Stimulated activated CD4-positive, alpha-beta T cell treated with anti-CD3 and anti-CD28 coated beads, Interleukin-1b, Interleukin-23, amount 100 ng/mL, for 1 hour (primary cell): ENCODE results near the gene MSGN1.

Source experiments
- DNase-seq, 2 donors: peaks; one replicate each; pipeline ENCODE4 v3.0.0-alpha.2; 2020; ENCODE audit warnings: low read depth in 2 of 2

MSGN1 gene, protein sequence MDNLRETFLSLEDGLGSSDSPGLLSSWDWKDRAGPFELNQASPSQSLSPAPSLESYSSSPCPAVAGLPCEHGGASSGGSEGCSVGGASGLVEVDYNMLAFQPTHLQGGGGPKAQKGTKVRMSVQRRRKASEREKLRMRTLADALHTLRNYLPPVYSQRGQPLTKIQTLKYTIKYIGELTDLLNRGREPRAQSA

DNA sequence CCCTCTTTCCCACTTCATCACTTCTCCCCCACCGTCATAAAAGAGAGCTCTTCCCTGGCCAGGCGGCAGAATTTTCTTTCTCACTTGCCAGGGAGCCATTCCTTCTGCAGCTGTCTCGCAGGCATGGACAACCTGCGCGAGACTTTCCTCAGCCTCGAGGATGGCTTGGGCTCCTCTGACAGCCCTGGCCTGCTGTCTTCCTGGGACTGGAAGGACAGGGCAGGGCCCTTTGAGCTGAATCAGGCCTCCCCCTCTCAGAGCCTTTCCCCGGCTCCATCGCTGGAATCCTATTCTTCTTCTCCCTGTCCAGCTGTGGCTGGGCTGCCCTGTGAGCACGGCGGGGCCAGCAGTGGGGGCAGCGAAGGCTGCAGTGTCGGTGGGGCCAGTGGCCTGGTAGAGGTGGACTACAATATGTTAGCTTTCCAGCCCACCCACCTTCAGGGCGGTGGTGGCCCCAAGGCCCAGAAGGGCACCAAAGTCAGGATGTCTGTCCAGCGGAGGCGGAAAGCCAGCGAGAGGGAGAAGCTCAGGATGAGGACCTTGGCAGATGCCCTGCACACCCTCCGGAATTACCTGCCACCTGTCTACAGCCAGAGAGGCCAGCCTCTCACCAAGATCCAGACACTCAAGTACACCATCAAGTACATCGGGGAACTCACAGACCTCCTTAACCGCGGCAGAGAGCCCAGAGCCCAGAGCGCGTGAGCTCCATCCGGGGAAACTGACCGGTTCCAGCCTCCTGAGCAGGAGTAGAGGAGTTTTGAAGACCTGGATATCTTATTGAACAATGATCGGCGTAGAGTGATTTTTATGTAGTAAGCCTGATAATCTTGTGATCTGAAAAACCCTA lies at the start of gene MSGN1:
MSGN1 (plus strand) TSS at position 65 of the 850 bp plus-strand sequence; CDS start at position 124, 59 bp downstream.
- DNase-seq, result no peak

DNA sequence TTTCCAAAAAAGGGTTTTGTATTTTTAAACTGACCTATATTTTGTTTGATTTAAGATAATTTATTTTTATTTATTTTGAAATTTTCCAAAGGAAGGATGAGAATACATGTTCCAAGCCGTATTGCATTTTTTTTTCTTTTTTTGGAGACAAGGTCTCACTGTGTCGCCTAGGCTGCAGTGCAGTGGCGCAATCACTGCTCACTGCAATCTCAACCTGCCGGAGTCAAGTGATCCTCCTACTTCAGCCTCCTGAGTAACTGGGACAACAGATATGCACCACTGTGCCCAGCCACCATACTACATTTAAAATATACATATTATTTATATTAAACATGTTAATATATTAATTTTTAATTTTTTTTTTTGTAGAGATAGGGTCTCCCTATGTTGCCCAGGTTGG lies 47.4 kb upstream of the MSGN1 start:
- no peak for DNase-seq

DNA sequence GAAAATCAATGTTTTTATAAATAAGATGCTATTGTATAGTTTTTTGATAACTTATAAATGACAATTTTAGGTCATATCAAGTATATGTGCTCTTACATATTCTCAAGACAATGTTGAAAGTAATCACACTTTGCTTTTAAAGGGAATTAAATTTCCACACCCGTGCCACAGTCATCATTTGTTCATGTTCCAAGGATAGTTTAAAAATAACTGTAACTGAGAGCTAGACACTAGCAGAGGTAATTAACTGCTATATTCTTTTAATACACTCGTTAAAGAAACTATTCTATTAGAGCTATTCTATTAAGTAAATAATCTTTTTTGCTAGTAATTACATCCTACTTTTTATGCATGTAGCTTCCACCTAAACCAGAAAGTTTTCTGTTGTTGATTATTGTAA lies 44.3 kb upstream of the MSGN1 start:
- no peak for DNase-seq

DNA sequence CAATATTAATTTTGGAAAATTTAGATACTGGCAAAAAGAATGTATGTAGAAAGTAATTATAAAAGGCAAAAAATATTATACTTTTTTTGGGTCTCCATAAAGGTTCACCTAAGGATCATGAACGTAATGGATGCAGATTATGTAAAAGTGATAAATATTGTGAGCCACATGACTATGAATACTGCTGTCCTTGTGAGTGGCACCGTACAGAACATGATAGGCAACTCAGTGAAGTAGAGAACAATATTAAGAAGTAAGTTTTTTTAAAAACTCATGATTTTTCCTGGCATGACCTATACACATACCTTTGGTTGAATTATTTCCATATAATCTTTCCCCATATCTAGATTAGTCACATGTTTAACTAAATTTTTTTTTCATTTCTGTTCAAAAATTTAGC lies 43.7 kb upstream of the MSGN1 start:
- no peak for DNase-seq

DNA sequence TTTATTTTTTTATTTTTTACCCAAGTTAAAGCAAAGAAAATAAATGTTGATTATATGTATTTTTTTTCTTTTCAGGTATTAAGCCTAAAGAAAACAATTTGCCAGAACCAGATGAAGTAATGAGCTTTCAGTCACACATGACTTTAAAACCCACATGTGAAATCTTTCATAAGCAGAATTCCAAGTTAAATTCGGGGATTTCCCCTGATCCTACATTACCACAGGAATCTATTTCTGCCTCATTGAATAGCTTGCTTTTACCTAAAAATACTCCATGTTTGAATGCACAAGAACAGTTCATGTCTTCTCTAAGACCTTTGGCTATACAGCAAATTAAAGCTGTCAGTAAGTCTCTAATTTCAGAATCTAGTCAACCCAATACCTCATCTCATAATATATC lies 35.7 kb upstream of the MSGN1 start:
- DNase-seq, result no peak

DNA sequence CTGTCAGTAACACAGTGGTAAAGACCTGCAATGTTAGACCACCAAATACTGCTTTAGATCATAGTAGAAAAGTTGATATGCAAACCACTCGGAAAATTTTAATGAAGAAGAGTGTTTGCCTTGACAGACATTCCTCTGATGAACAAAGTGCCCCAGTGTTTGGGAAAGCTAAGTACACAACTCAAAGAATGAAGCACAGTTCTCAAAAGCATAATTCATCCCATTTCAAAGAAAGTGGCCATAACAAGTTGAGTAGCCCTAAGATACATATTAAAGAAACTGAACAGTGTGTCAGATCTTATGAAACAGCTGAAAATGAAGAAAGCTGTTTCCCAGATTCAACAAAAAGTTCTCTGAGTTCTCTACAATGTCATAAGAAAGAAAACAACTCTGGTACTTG lies 34.8 kb upstream of the MSGN1 start:
- DNase-seq, result no peak

DNA sequence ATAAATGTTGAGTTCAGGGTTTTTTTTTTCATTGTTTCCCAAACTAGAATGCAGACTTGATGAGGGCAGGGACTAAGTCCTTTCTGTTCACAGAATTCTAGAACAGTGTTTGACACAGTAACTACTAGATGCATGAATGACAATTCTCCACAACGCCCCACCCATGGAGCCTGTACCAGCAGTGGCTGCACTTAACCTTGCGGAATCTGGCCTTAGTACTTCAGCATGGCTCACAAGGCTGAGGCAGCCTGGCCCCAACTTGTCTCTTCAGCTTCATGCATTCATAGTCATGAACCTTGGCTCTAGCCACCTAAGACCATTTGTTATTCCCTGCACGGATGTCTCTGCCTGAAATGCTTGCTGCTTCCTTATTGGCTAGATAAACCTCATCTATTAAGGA lies 29.5 kb upstream of the MSGN1 start:
- no peak for DNase-seq

DNA sequence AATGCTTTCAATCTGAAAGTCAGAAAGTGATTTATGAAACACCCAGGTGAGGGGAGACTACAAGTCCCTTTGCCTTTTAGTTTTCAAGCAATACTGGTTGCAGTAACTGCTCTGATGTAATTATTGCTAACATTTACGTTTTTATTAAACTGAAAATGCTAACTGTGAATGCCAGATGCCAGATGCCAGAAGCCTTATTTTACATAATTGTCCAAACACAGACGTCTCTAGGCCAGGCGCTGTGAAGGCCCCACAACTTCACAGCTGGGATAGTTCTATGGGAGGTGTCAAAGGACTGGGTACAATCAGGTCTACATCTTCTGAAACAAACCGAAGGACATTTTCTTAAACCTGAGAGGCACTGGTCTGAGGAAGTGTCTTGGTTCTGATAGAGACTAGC lies 27.5 kb upstream of the MSGN1 start:
- no peak for DNase-seq

DNA sequence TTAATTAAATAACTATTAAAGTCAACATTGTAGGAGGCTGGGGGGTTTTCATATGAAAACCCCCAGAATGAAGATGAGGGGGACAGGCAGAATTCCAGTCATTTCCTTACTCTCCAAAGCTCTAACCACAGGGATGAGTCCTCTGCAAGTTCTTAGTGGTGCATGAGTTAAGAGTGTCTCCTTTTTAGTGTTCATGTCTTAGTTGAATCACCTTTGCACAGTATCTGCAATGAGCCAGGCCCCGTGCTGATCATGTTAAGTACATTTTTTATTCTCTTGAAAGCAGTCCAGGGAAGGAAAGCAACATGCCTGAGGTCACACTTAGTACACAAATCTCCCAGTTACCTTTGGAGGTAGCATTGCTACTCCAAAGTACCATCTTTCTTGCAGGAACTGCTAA lies 25.7 kb upstream of the MSGN1 start:
- DNase-seq, result no peak

DNA sequence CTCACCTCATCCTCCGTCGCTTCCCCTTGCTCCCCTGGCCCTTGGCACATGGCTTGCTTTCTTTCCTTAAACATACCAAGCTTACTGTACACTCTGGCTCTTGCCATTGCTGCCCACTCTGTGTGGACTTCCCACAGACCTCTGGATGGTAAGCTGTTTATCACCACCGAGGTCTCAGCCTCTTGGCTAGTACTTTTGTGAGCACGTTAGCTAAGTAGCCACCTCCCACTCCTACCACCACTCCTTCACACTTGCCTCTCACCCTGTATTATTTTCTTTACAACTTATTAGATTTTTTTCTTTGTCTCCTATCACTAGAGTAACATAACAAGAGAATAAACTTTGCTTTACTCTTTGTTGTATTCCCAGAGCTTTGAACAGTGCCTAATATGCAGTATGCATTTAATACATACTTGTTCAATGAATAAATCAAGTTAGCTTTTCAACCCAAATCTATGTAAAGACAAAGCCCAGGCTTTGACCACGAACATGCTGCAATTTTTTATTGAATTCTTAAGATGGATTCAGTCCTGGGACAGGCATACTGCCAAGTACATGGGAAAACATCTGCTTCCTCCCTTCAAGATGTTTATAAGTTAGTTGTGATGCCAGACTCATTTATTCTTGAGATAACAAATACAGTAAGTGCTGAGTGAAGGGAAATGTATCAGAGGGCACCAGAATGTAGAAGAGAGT lies 25.0 kb upstream of the MSGN1 start:
- DNase-seq, result no peak

DNA sequence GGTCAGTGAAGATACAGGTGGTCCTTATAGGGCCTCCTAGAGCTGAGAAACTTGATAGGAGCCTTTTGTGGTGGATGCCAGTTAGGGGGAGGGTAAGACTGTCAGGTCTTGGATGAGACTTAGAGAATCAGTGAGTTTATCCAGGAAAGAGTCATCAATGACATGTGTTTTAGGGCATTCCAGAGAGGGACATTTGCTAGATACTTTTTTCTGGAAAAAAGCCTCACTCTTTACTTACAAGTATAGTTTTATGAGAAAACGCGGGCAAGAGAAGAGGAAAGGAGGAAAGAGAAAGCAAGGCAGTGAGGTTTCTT lies 24.5 kb upstream of the MSGN1 start:
- no peak for DNase-seq

DNA sequence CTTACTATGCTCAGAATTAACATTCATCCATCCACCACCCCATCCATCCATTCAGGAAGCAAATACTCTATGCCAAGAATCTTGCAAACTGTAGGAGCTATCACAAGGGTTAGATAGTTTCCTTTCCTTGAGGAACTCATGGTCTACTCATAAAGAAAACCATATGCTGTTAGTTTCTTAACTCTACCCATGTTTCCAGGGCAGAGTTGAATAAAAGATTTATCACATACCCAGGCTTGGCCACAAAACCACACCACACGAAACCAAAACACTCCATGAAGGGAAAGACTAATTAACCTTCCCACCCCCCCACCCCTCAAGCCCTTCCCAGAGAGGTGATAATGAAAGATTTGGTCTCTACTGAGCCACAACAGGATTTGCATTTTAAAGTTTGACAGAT lies 23.7 kb upstream of the MSGN1 start:
- no peak for DNase-seq

DNA sequence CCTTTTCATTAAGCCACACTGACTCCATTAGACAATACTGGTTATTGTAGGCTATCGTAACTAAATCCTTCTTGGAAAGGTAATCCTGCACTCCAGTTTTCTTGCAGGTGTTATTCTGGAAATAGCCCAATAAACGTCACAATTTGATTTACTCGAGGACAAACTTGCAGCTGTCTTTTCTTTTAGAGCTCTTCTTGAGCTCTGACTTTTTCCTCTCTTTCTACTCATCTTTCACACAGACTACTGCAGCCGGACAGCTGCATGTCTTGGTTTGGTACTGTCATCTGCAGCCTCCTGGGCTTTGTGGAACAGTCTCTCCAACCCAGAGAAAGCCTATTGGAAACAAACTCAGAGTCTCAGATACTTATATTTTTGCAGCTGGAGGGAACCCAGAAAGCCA lies 23.0 kb upstream of the MSGN1 start:
- DNase-seq, result no peak

DNA sequence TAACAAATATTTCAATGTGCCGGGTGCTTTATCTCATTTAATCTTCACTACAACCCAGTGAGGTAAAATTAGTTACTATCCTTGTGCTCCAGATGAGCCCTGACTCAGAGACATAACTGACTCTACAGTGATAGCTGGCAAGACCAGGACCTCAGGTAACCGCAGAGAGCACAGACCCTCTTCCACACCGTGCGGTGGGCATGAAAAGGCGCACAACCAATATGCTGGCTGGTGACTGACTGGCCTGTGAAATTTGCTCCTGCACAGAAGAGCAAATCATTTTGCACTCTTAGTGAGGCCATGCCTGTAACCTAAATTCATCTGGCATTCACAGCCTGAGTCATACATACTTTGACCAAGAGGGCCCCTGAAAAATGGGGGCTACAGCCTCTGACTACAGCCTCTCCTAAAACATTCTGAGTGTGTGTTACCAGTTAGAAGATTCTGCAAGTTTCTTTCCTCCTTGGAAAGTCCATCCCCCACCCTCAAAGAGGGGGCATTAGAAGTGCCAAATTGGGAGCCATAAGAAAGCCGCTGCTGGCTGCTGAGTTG lies 22.4 kb upstream of the MSGN1 start:
- DNase-seq, result no peak

DNA sequence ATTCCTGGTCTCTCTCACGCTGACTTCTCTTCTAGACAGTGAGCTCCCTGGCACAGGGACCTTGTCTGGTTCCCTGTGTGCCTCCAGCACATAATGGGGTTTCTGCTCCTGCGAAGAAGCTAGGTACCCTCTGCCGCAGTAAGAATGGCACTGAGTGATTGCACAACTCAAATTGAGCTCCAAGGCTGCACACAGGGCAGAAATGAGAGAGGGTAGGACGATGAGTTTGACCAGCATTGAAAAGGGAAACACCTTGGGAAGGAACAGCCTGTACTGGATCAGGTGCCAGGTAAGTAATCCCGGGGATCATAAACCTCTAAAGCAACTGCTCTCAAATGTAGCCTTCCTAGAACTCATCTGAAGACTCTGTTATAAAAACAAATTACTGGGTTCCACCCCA lies 21.0 kb upstream of the MSGN1 start:
- DNase-seq, result no peak

DNA sequence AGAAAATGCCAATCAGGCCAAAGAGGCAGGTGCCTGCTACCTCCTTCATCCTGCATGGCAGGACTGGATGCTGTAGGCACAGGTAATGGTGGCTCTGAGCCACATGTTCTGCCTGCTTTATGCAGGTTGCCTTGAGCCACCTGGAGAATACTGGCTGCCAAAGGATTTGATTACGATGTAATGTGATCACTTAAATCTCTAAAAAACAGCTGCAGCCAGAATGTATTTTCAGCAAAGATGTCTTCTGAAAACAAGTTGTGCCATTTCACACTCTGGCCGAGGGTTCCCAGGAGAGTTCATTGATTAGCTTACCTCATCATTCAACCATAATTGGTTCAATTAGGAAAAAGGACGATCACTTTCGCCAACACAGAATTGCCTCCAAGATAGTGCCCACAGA lies 17.9 kb upstream of the MSGN1 start:
- DNase-seq, result no peak

DNA sequence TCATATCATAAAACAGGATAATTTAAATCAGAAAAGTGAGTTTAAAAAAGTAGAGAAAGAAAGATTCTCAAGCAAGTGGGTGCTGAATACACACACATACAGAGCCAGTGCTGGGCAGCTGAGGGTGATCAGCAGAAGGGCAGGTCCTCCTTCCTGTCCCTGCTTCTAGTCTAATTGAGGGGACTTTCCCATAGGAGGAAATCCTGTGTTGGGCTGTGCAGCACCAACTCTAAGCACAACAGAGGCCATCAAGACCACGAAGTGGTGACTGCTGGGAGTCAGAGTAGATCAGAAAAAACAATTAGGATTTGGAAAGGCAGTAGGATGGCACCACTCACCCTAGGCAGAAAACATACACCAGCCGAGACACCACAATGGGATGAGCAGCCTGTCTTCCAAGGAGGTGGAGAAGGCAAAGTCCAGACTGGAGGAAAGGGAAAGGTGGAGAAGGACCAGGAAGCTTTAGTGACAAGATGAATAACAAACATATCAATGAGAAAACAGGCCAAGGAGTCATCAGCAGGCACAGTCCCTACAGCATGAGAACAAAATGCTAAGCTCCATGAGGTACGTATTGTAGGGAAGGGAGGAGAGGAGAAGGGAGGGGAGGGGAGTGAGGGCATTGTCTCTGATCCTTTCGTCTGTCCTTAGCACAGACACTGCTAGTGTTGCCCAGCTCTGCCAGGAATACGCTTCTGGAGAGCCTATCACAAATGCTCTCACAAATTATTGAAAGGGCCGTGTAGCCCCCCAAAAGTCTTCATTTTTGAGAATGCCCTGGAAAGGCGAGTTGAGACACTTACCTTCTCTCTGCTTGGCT lies 16.7 kb upstream of the MSGN1 start:
- DNase-seq, result no peak

DNA sequence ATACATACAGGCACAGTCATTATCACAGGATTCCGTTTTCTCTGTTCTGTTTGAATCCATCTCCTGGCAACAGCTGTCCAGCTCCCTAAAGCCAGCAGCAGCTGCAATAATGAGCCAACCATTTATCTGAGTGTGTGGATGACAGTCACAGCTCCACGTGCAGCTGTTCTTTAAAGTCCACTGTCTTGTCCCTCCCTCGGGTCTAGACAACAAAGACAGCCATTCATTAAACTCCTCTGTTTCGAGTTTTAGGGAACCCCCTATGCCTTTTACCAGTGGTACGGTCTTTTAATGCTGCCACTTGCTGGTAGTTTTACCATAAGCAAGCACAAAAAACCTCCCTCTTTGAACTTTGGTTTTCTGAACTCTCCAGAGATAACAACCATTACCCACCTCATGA lies 16.0 kb upstream of the MSGN1 start:
- no peak for DNase-seq

DNA sequence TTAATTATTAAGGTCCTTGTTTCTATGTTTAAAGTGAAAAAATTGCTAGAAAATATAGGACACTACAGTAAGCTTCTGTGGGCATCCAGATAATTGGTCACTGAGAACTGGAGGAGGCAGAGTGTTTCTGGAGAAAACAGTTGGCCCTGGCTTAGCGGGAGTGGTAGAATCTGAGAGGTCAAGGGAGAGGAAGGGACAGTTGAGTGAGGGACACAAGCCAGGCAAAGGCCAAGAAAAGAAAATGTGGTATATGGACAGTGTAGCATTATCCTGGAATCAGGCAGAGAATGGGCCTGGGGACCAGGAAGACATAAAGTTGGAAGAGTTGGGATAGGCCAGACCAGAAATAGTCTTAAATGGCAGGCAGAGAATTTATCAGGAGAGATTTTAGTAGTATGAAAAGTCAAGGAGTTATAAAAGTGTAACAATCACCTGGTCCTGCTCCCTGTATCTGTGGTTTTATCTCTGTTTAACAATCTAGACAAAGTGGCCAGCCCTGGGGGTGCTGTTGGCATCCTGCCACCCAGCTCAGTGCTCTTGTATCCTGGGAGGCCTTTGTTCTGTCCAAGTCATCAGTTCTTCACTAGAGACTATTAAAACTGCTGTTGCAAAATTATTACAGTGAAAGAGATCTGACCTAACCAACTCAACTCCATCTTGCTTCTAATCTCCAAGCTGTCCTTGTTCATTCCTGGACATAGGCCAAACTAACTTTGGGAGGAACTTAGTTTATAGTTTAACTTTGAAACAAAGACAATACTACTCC lies 15.4 kb upstream of the MSGN1 start:
- no peak for DNase-seq

DNA sequence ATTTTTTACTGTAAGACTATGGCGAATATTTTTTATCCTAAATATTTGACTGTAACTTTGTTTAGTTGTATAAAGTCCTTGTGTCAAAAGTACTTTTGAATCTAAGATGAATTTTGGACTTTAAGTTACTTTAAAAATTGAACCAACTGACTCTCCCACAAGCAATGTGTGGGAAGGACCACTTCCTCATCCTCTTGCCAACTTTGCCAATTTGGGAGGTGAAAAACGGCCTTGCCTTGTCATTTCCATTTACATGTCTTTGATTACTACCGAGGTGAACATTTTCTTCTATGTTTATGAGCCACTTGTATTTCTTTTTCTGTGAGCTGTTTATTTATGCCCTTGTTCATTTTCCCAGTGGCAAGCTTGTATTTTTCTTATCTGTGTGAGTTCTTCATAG lies 12.8 kb upstream of the MSGN1 start:
- no peak for DNase-seq

DNA sequence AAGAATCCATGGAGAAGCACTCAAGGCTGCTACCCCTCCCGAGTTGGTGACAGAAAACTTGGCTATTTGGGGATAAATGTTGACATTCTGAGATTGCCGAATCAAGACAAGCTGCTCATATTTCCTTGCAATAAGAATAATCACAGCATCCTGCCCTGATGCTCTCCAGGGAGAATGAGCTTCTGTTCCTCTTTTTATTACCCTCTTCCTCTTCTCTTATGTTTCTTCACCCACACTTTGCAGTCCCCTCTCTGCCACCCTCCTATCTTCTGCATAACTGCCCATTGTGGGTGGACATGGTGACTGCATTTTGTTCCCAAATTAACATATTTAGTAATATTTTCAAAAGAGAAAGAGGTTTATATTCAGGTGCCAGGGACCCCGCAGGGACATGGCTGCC lies 11.9 kb upstream of the MSGN1 start:
- no peak for DNase-seq
